ENCODE measurements around the gene KCNIP1.

GRCh38 chr5:170508036-170508435 lies 4.2 kb downstream of the KCNIP1 start:
- TF ChIP-seq POLR2A (IDR thresholded peaks at IDR 0.05) (no peak), CTCF (IDR thresholded peaks at IDR 0.05) (no peak), POLR2AphosphoS5 (IDR thresholded peaks at IDR 0.05) (no peak)

Measured in stomach (tissue), 4 donors.